Loucy (cell line): ENCODE results near the gene SRGAP1.

Experiments used
- H2AFZ ChIP-seq: fragments of 200-600 bp; sonication (generic); 2 replicates; pipeline ENCODE4 v1.6.0; 2016; ENCODE audit warnings: antibody characterized with exemption, mild to moderate bottlenecking, low read length, moderate library complexity
- H3F3A ChIP-seq: fragments of 200-600 bp; 2 replicates; pipeline ENCODE4 v1.6.0; 2016; ENCODE audit warnings: antibody characterized with exemption, low read depth, mild to moderate bottlenecking
- H3K27me3 ChIP-seq: fragments of 200-600 bp; sonication (generic); 2 replicates; pipeline ENCODE4 v1.6.1; 2014; ENCODE audit warnings: low read length, mild to moderate bottlenecking; ENCODE audit not compliant: insufficient read depth, poor library complexity, severe bottlenecking
- H3K36me3 ChIP-seq: fragments of 200-600 bp; sonication (generic); 2 replicates; pipeline ENCODE4 v1.6.1; 2016; ENCODE audit warnings: low read length; ENCODE audit not compliant: insufficient read depth
- H3K4me1 ChIP-seq: fragments of 200-600 bp; sonication (generic); 2 replicates; pipeline ENCODE4 v1.5.1; 2014; ENCODE audit warnings: low read length, mild to moderate bottlenecking; ENCODE audit not compliant: insufficient read depth, poor library complexity, severe bottlenecking
- H3K4me2 ChIP-seq: fragments of 200-600 bp; sonication (generic); 2 replicates; pipeline ENCODE4 v1.6.0; 2014; ENCODE audit warnings: antibody characterized with exemption, low read length, low read depth, mild to moderate bottlenecking; ENCODE audit not compliant: poor library complexity, severe bottlenecking
- H3K4me3 ChIP-seq: fragments of 200-600 bp; sonication (generic); 2 replicates; pipeline ENCODE4 v1.5.1; 2014; ENCODE audit warnings: low read length, mild to moderate bottlenecking, mixed read lengths; ENCODE audit not compliant: poor library complexity, severe bottlenecking
- H3K79me2 ChIP-seq: fragments of 200-600 bp; sonication (generic); 2 replicates; pipeline ENCODE4 v1.6.1; 2014; ENCODE audit warnings: low read length; ENCODE audit not compliant: insufficient read depth
- H3K9ac ChIP-seq: fragments of 200-600 bp; sonication (generic); 2 replicates; pipeline ENCODE4 v1.6.0; 2014; ENCODE audit warnings: mild to moderate bottlenecking, low read depth, low read length, moderate library complexity; ENCODE audit not compliant: poor library complexity, severe bottlenecking
- H3K9me2 ChIP-seq: fragments of 200-600 bp; sonication (generic); replicated peaks from 2 replicates; pipeline ENCODE4 v1.6.1; 2016; ENCODE audit warnings: low read depth, low read length, mixed read lengths
- H3K9me3 ChIP-seq: fragments of 200-600 bp; sonication (generic); 2 replicates; pipeline ENCODE4 v1.6.1; 2014; ENCODE audit warnings: mild to moderate bottlenecking, antibody characterized with exemption, low read length, low read depth; ENCODE audit not compliant: insufficient read depth
- H4K20me1 ChIP-seq: fragments of 200-600 bp; sonication (generic); 2 replicates; pipeline ENCODE4 v1.6.0; 2014; ENCODE audit warnings: antibody characterized with exemption, low read length, mild to moderate bottlenecking; ENCODE audit not compliant: insufficient read depth, poor library complexity, severe bottlenecking
- CTCF ChIP-seq: fragments of 200-600 bp; sonication (generic); conservative IDR thresholded peaks from 2 replicates; pipeline ENCODE4 v1.5.1; 2014; ENCODE audit warnings: mild to moderate bottlenecking, antibody characterized with exemption, low read length
- EZH2phosphoT487 ChIP-seq: fragments of 200-600 bp; IDR thresholded peaks from 2 replicates; pipeline ENCODE4 v1.6.1; 2018; ENCODE audit warnings: antibody characterized with exemption, mild to moderate bottlenecking, moderate library complexity, borderline replicate concordance

SRGAP1 gene

GRCh38 chr12:63922474-63922873 is 78.0 kb downstream of the SRGAP1 start:
- Histone ChIP-seq H3K79me2 (no peaks in the 10 kb centered on the region), H3K36me3 (no peaks in the 10 kb centered on the region), H3K27me3 (no peaks in the 10 kb centered on the region), H3F3A (no peaks in the 10 kb centered on the region), H3K4me3 (no peak overlapping the region), H3K4me1 (no peaks in the 10 kb centered on the region), H3K4me2 (no peak overlapping the region), H3K9me2 (no peaks in the 10 kb centered on the region), H3K9ac (no peak overlapping the region), H2AFZ (no peak overlapping the region), H3K9me3 (no peaks in the 10 kb centered on the region), H4K20me1 (no peaks in the 10 kb centered on the region)
- TF ChIP-seq EZH2phosphoT487 (no peak), CTCF (no peak)

- H3K36me3 ChIP-seq = no peaks in the 10 kb centered on the region
- no peaks in the 10 kb centered on the region for H4K20me1 ChIP-seq
- no peaks in the 10 kb centered on the region for H3K9me3 ChIP-seq
- H3K4me2 ChIP-seq = no peak overlapping the region
- no peaks in the 10 kb centered on the region for H3K4me1 ChIP-seq
- no peaks in the 10 kb centered on the region for H3K27me3 ChIP-seq
- H2AFZ ChIP-seq = no peak overlapping the region
- H3K9ac ChIP-seq = no peak overlapping the region
- no peaks in the 10 kb centered on the region for H3K79me2 ChIP-seq
- no peaks in the 10 kb centered on the region for H3F3A ChIP-seq
- no peak overlapping the region for H3K4me3 ChIP-seq
- no peaks in the 10 kb centered on the region for H3K9me2 ChIP-seq
- no peak for TF ChIP-seq EZH2phosphoT487
- no peak for TF ChIP-seq CTCF
Measured at GRCh38 chr12:63924781-63925180, 80.3 kb downstream of the SRGAP1 start.

GRCh38 chr12:63927511-63927910 is 83.0 kb downstream of the SRGAP1 start:
- Histone ChIP-seq H3K4me1 (no peaks in the 10 kb centered on the region), H2AFZ (no peak overlapping the region), H3K4me3 (no peak overlapping the region), H4K20me1 (no peaks in the 10 kb centered on the region), H3K4me2 (no peak overlapping the region), H3K79me2 (no peaks in the 10 kb centered on the region), H3K27me3 (no peaks in the 10 kb centered on the region), H3K9me3 (no peaks in the 10 kb centered on the region), H3F3A (no peaks in the 10 kb centered on the region), H3K9ac (no peak overlapping the region), H3K9me2 (no peaks in the 10 kb centered on the region), H3K36me3 (no peaks in the 10 kb centered on the region)
- no peak for TF ChIP-seq CTCF
- TF ChIP-seq EZH2phosphoT487 = no peak
